Coronary artery (tissue), 2 donors: Measurements from ENCODE around the gene DES.
"Not testable (repeated sequence)": the region's sequence is repeated elsewhere in the genome, so short reads cannot be mapped to it uniquely, and the experiment has no call there.

Experiments
- DNase-seq: peaks from one replicate; pipeline ENCODE4 v3.0.0-alpha.2; 2017; ENCODE audit warnings: low spot score
- H3K27ac ChIP-seq, 2 donors: fragments of 200-600 bp; sonication (generic); one replicate each; pipeline ENCODE4 v1.5.1; 2016 to 2019
- H3K4me3 ChIP-seq: fragments of 200-600 bp; sonication (generic); 2 replicates; pipeline ENCODE4 v1.5.1; 2016; ENCODE audit warnings: mild to moderate bottlenecking, moderate library complexity
- CTCF ChIP-seq: fragments of 200-600 bp; sonication (generic); IDR thresholded peaks from one replicate; pipeline ENCODE4 v1.5.1; 2019; ENCODE audit warnings: antibody characterized with exemption

Gene DES

GRCh38 chr2:219388907-219389156 is 29.3 kb upstream of the DES start:
- no peak for DNase-seq
- peak overlapping the region; percentile 98 for H3K4me3 ChIP-seq
- TF ChIP-seq CTCF, result no peak
- peak overlapping the region; percentile 59 to 100 for H3K27ac ChIP-seq

GRCh38 chr2:219392754-219393153 is 25.4 kb upstream of the DES start:
- H3K4me3 ChIP-seq, result no peak overlapping the region
- H3K27ac ChIP-seq, result no peak overlapping the region
- no peak for TF ChIP-seq CTCF
- no peak for DNase-seq

- not testable (repeated sequence) for DNase-seq, H3K4me3 ChIP-seq, H3K27ac ChIP-seq
Observed at GRCh38 chr2:219395056-219395455, 23.1 kb upstream of the DES start.

GRCh38 chr2:219395609-219396008 is 22.6 kb upstream of the DES start:
- no peak overlapping the region for H3K27ac ChIP-seq
- no peak for TF ChIP-seq CTCF
- DNase-seq, result no peak
- no peak overlapping the region for H3K4me3 ChIP-seq

GRCh38 chr2:219396863-219397457 is 21.2 kb upstream of the DES start:
- peak overlapping the region in 1 of 2 donors; percentile 52 for H3K27ac ChIP-seq
- TF ChIP-seq CTCF, result no peak
- no peak for DNase-seq
- no peak overlapping the region for H3K4me3 ChIP-seq

GRCh38 chr2:219398721-219399363 is 19.3 kb upstream of the DES start:
- DNase-seq, result no peak
- Histone ChIP-seq H3K27ac (no peak overlapping the region), H3K4me3 (no peak overlapping the region)

GRCh38 chr2:219399716-219400478 is 18.3 kb upstream of the DES start:
- no peak for DNase-seq
- H3K27ac ChIP-seq, result no peak overlapping the region
- no peak overlapping the region for H3K4me3 ChIP-seq
- TF ChIP-seq CTCF, result no peak

More at GRCh38 chr2:219398721-219399363, 19.3 kb upstream of the DES start:
- TF ChIP-seq CTCF, result no peak
